Measurements from ENCODE around the gene BCDIN3D. TPM values are rescaled to one million over a fixed set of nuclear protein-coding genes. Genes with fewer than 3 reads are reported as not detected.
A peak's percentile ranks its signal among the peaks of the same experiment; 100 is the strongest.

The BCDIN3D gene
- total RNA-seq, 2 donors from 2014 or later, result 1.8 to 2.0 TPM

DNA sequence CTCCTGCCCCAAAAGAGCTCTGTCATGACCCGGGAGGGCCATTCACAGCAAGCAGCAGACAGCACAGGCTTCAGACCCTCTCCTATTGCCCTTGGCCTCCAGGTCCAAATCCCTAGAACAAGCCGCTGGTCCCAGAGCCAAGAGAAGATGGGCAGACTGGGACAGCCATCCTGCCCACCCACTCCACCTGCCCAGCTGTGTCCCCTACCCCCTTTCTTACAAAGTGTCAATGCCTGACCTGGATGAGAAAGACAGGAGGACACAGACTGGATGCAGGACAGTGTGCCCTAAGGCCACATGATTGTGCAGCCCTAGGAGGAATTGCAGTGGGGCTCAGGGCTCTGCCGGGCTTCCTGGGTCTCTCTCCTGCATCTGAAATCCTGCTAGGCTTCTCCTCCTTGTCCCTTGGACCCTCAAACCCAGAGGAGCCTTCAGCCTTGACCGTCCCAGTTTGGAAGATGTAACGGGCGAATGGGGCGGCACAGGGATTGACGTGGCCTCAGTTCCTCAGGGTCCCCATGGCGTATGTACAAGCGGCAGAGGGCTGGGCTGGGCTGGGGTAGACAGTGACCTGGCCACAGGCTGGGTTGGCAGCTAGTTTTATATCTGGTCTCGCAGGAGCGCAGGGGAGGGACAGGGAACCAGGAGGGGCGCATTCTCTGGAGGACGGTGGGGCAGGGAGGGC, 27.1 kb upstream of the BCDIN3D start:
- peak; percentile 57 for DNase-seq (ENCODE audit: low spot score)
- Histone ChIP-seq H3K4me3 (no peak overlapping the region), H3K36me3 (no peaks in the 10 kb centered on the region), H3K27ac (peak overlapping the region; percentile 77 to 82), H3K4me1 (peaks cover 7 to 53% of the 10 kb centered on the region in 2 donors), H3K27me3 (no peaks in the 10 kb centered on the region), H3K9me3 (no peaks in the 10 kb centered on the region)
- TF ChIP-seq, protein P1, sequence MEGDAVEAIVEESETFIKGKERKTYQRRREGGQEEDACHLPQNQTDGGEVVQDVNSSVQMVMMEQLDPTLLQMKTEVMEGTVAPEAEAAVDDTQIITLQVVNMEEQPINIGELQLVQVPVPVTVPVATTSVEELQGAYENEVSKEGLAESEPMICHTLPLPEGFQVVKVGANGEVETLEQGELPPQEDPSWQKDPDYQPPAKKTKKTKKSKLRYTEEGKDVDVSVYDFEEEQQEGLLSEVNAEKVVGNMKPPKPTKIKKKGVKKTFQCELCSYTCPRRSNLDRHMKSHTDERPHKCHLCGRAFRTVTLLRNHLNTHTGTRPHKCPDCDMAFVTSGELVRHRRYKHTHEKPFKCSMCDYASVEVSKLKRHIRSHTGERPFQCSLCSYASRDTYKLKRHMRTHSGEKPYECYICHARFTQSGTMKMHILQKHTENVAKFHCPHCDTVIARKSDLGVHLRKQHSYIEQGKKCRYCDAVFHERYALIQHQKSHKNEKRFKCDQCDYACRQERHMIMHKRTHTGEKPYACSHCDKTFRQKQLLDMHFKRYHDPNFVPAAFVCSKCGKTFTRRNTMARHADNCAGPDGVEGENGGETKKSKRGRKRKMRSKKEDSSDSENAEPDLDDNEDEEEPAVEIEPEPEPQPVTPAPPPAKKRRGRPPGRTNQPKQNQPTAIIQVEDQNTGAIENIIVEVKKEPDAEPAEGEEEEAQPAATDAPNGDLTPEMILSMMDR (IDR thresholded peaks at IDR 0.05), result no peak

DNA sequence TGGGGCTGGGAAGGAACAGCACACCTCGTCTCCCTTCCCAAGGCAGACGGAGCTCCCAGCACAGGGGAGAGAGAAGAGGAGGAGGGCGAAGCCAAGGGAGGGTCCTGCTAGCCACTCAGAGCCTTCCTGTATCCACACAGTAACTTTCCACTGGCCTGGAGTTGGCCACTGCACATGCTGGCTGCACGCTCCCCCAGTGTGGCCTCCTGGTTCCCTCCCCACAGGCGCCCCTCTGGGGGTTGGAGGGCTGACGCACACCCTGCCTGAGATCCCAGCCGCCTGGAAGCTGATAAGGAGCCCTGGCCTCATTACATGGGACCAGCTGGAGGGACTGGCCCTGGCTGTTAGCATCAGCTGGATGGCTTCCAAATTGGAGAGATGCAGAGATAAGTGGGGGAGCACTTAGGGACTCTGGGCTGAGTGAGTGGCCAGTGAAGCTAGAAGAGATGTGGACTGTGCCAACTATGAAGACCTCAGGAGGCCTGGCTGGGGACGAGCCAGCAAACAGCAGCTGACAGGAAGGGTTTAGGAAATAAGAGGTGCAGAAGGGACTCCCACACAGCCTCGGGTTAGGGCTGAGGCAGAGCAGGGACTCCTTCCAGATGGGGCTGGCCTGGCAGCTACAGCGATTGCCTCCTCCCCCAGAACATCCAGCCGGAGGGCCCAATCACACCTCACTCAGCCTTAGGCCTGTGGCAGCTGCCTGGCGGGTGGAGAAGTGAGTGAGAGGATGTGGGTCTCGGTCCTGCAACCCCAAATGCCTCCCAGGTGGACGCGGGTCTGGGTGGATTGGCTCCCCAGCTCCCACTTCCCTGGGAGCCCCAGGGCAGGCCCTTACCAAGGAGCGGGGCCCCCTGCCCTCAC, 26.3 kb upstream of the BCDIN3D start:
- H3K9me3 ChIP-seq, result no peaks in the 10 kb centered on the region
- H3K4me1 ChIP-seq, result peaks cover 7 to 53% of the 10 kb centered on the region in 2 donors
- no peak overlapping the region for H3K4me3 ChIP-seq
- no peaks in the 10 kb centered on the region for H3K36me3 ChIP-seq
- TF ChIP-seq, protein P1 (IDR thresholded peaks at IDR 0.05), result no peak
- H3K27ac ChIP-seq, result peak overlapping the region; percentile 77 to 82
- DNase-seq (ENCODE audit: low spot score), result peak; percentile 98
- no peaks in the 10 kb centered on the region for H3K27me3 ChIP-seq

DNA sequence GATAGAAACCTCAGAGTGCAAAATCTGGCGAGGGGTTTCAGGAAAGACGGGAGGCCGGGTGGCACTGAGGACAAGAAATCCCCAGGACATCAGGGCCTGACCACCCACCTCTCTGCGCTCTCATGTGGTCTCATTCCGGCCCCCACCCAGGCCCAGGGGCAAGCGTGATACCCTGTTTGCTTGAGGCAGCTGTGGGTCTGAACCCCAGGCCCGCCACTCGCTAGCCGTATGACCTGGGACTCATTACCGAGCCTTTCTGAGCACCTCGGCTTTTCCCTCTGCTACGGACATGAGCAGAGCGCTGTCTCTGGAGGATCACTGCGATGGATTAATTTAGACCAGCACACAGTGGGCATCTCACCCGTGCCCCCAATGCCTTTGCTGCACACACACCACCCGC, 25.5 kb upstream of the BCDIN3D start:
- DNase-seq (ENCODE audit: low spot score), result peak; percentile 60
- H3K36me3 ChIP-seq, result no peaks in the 10 kb centered on the region
- peak overlapping the region; percentile 77 to 82 for H3K27ac ChIP-seq
- H3K27me3 ChIP-seq, result no peaks in the 10 kb centered on the region
- H3K9me3 ChIP-seq, result no peaks in the 10 kb centered on the region
- H3K4me3 ChIP-seq, result no peak overlapping the region
- TF ChIP-seq, protein P1 (IDR thresholded peaks at IDR 0.05), result no peak
- H3K4me1 ChIP-seq, result peaks cover 7 to 49% of the 10 kb centered on the region in 2 donors

DNA sequence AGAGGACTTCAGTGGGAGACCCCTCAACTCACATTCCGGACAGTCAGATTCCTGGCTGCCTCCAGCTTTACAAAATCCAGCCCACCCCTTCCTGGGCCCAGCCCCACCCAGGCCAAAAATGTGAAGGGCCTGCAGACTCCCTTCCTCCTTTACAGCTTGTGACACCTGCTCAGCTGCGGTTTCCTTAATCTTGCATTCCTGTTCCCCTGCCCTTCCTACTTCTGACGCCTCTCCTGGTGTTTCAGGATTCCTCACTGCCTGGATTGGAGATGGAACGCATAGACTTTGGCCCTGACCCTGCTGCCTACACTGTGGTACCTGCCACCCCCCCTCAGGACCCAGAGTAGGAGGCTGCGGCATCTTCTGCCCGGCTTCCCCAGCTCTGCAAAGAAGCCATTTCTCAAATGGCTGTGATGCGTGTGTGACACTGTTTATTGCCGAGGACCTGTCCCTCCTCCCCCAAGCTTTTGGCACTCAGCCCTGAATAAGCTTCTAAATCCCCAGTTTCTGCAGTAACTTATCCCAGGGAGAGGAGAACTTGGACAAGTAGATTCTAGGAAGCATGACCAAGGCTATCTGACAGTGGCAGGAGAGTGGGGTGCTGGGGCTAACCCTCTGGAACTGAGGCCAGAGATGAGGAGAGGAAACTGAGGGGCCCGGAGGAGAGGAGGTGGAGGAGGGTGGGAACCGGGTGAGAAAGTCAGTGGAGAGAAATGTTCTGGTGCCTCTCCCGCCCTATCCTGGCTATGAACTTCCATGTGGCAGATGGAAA, 24.9 kb upstream of the BCDIN3D start:
- Histone ChIP-seq H3K27me3 (no peaks in the 10 kb centered on the region), H3K27ac (peak overlapping the region; percentile 77 to 82)

More for the DNA sequence above, 24.9 kb upstream of the BCDIN3D start:
- Histone ChIP-seq H3K36me3 (no peaks in the 10 kb centered on the region), H3K4me3 (no peak overlapping the region), H3K4me1 (peaks cover 7 to 42% of the 10 kb centered on the region in 2 donors), H3K9me3 (no peaks in the 10 kb centered on the region)
- no peak for DNase-seq (ENCODE audit: low spot score)
- TF ChIP-seq, protein P1 (IDR thresholded peaks at IDR 0.05), result no peak

Measured in right atrium auricular region (tissue), 2 donors.